Large intestine (tissue), 3 donors: Measurements from ENCODE around the gene SLC35D3. TPM values are rescaled to one million over a fixed set of nuclear protein-coding genes. Genes with fewer than 3 reads are reported as not detected.
"Not testable (repeated sequence)": the region's sequence is repeated elsewhere in the genome, so short reads cannot be mapped to it uniquely, and the experiment has no call there.

Experiments used
- DNase-seq, 2 donors: peaks; one replicate each; pipeline versions ENCODE4 v3.0.0 to v3.0.0-alpha.2; 2013
- H3K27ac ChIP-seq: one replicate; pipeline ENCODE4 v1.5.1; 2013; ENCODE audit warnings: low read length
- H3K27me3 ChIP-seq: 2 replicates; pipeline ENCODE4 v1.6.1; 2013; ENCODE audit warnings: low read length; ENCODE audit not compliant: control insufficient read depth, insufficient read depth
- H3K36me3 ChIP-seq: 2 replicates; pipeline ENCODE4 v1.6.1; 2013; ENCODE audit warnings: low read length; ENCODE audit not compliant: control insufficient read depth, insufficient read depth
- H3K4me1 ChIP-seq: one replicate; pipeline ENCODE4 v1.6.1; 2013; ENCODE audit warnings: low read length; ENCODE audit not compliant: control insufficient read depth, insufficient read depth
- H3K4me3 ChIP-seq: one replicate; pipeline ENCODE4 v1.5.1; 2013; ENCODE audit warnings: low read length
- H3K9me3 ChIP-seq: one replicate; pipeline ENCODE4 v1.6.1; 2013; ENCODE audit warnings: mild to moderate bottlenecking, low read depth, low read length, moderate library complexity; ENCODE audit not compliant: control insufficient read depth
- WGBS: methylation state at CpG from one replicate; pipeline ENCODE4 v1.1.5; 2013; ENCODE audit warnings: low lambda C conversion rate; ENCODE audit not compliant: insufficient coverage; 5-methylcytosine and 5-hydroxymethylcytosine counted together
- polyA plus RNA-seq: library from polyadenylated mRNA; unstranded; fragments of 120-200 nt; gene quantifications from one replicate; pipeline ENCODE4 v1.2.1, GENCODE V29; 2013

The SLC35D3 gene
- polyA plus RNA-seq, 1 donor, result 0.49 TPM

DNA sequence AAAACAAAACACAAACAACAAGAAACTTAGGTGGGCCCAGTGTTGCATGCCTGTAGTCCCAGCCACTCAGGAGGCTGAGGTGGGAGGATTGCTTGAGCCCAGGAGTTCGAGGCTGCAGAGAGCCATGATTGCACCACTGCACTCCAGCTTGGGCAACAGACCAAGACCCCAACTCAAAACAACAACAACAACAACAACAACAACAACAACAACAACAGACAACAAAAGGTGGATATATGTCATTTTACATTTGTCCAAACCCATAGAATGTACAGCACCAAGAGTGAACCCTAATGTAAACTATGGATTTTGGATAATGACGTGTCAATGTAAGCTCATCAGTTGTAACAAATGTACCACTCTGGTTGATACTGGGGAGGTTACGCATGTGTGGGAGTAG is 27.9 kb downstream of the SLC35D3 start:
- H3K36me3 ChIP-seq, H3K27me3 ChIP-seq, DNase-seq, H3K9me3 ChIP-seq, H3K4me3 ChIP-seq, H3K27ac ChIP-seq, H3K4me1 ChIP-seq: not testable (repeated sequence)
- WGBS, result 100% methylated on average over 1 of the region's 3 CpGs

DNA sequence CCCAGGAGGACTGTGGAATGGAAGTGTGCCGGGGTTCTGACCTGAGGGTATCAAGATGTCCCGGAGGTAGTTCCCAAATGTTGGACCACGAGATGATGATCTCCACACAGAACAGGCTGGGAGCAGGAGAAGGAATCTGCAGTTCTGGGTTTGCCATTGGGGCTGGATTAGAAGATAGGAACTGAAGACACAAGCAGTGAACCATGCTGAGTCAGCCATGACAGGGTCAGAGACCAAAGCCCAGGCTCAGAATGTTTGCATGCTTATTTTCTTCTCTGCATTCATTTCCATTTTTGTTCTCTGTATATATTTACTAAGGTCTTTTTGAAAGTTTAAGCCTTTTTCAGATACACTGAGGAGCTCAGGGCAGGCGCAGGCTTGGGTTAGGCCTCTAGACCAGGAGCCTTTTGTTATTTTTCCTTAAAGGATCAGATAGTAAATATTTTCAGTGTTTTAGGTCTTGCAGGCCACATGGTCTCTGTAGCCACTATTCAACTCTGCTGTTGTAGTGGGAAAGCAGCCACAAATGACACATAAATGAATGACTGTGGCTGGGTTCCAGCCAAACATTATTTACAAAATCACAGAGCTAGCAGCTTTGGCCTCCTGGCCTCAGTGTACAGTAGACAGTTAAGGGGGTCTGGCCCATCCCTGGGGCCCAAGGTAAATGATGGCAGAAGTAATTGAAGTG is 28.5 kb downstream of the SLC35D3 start:
- no CpG with 5 or more reads among the region's 4 CpGs for whole genome bisulfite sequencing

GRCh38 chr6:136952714-136953260 is 30.7 kb downstream of the SLC35D3 start:
- DNase-seq, result no peak

More for the DNA sequence above, 28.5 kb downstream of the SLC35D3 start:
- DNase-seq, result no peak
- Histone ChIP-seq H3K4me1 (no peaks in the 10 kb centered on the region), H3K27ac (no peak overlapping the region), H3K36me3 (no peaks in the 10 kb centered on the region), H3K27me3 (peaks cover under 1% of the 10 kb centered on the region), H3K9me3 (no peaks in the 10 kb centered on the region), H3K4me3 (no peak overlapping the region)

GRCh38 chr6:136955123-136955522 is 33.0 kb downstream of the SLC35D3 start:
- no peak overlapping the region for H3K27ac ChIP-seq
- whole genome bisulfite sequencing, result 92% methylated on average over 2 of the region's 3 CpGs

More at GRCh38 chr6:136952714-136953260, 30.7 kb downstream of the SLC35D3 start:
- Histone ChIP-seq H3K9me3 (no peaks in the 10 kb centered on the region), H3K4me3 (no peak overlapping the region), H3K36me3 (no peaks in the 10 kb centered on the region), H3K27me3 (no peaks in the 10 kb centered on the region), H3K4me1 (no peaks in the 10 kb centered on the region), H3K27ac (no peak overlapping the region)
- 80% methylated on average over 1 of the region's 7 CpGs for WGBS

DNA sequence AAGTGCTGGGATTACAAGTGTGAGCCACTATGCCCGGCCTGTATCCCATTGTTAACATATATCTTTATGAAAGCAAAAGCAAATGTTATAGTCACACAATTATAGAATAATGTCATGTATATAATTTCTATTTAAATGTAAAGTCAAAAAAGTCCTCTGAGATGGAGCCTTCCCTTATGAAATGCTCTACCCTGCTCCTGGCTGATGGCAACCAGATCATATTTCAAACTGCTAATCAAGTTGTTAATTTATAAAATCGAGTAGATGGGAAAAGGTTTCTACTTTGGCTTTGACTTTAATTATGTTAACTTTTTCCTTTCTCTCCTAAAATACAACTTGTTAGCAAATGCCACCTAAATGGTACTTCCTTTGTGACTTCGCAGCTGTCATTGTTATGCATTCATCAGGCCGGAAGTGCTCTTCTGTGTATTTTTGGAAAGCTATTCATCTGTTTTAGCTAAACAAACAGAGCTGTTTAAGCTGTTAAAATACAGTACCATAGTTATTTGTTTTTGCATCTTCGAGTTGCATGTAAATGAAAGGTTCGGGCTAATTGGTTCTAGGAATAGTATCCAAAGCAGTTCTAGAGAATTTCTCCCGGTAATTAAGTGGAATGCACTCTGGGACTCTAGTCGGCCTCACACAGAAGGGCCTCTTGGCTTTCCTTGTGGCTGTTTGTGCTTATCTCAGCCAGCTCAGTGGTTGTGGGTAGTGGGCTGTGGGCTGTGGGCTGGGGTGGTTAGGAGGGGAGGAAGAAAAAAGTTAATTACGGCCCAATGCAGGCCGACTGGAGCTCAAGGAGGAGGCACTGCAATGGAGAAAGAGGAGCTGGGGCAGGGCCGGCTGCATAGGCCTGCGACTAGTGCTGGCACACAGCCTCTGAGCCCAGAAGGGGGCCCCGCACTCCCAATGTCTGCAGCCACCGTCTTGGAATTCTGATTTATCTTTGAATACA is 34.8 kb downstream of the SLC35D3 start:
- Histone ChIP-seq H3K36me3 (no peaks in the 10 kb centered on the region), H3K4me3 (no peak overlapping the region), H3K27ac (no peak overlapping the region), H3K27me3 (no peaks in the 10 kb centered on the region), H3K9me3 (no peaks in the 10 kb centered on the region), H3K4me1 (peaks cover 14% of the 10 kb centered on the region)
- DNase-seq, result no peak
- 75% methylated on average over 6 of the region's 14 CpGs for WGBS

More at GRCh38 chr6:136955123-136955522, 33.0 kb downstream of the SLC35D3 start:
- Histone ChIP-seq H3K4me3 (no peak overlapping the region), H3K4me1 (peaks cover 12% of the 10 kb centered on the region), H3K27me3 (no peaks in the 10 kb centered on the region), H3K9me3 (no peaks in the 10 kb centered on the region), H3K36me3 (no peaks in the 10 kb centered on the region)
- DNase-seq, result no peak

DNA sequence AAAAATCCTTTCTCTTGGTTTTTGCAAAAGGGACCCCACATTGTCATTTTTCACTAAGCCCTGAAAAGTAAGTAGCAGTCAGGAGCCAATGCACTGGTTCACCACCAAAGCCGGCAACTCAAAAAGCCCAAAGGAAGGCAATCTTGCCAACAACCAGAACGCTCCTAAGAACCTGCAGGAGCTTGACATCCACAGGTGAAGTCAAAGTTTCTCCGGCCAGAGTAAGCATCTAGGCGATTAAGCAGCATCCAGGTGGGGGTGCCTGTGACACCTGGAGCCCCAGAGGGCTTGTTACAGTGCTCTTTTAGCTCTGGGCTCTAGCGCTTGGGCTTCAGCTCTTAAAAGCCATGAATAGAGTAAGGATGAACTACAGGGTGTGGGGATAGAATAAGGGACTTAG is 36.1 kb downstream of the SLC35D3 start:
- no peaks in the 10 kb centered on the region for H3K36me3 ChIP-seq
- DNase-seq, result no peak
- peaks cover 14% of the 10 kb centered on the region for H3K4me1 ChIP-seq
- H3K27me3 ChIP-seq, result no peaks in the 10 kb centered on the region
- H3K4me3 ChIP-seq, result no peak overlapping the region
- no peaks in the 10 kb centered on the region for H3K9me3 ChIP-seq
- WGBS, result no CpG with 5 or more reads among the region's 5 CpGs
- H3K27ac ChIP-seq, result no peak overlapping the region

- Histone ChIP-seq H3K4me1 (peaks cover 20% of the 10 kb centered on the region), H3K9me3 (no peaks in the 10 kb centered on the region), H3K27ac (peak overlapping the region; percentile 17), H3K36me3 (no peaks in the 10 kb centered on the region), H3K27me3 (no peaks in the 10 kb centered on the region), H3K4me3 (no peak overlapping the region)
- WGBS, result no CpG with 5 or more reads among the region's 14 CpGs
- DNase-seq, result peak; percentile 79 to 88
These were observed 37.4 kb downstream of the SLC35D3 start for GRCh38 chr6:136959471-136959891.

DNA sequence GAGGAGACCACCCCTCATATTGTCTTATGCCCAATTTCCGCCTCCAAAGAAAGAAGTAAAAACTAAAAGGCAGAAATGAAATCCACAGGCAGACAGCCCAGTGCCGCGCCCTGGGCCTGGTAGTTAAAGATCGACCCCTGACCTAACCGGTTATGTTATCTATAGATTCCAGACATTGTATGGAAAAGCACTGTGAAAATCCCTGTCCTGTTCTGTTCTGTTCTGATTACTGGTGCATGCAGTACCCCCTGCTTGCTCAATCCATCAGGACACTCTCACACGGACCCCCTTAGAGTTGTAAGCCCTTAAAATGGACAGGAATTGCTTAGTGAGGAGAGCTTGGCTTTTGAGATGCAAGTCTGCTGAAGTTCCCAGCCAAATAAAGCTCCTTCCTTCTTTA is 37.8 kb downstream of the SLC35D3 start:
- WGBS, result no CpG with 5 or more reads among the region's 6 CpGs
- H3K27ac ChIP-seq, result peak overlapping the region; percentile 42
- H3K36me3 ChIP-seq, H3K9me3 ChIP-seq, H3K4me3 ChIP-seq, H3K27me3 ChIP-seq: not testable (repeated sequence)
- peaks cover 21% of the 10 kb centered on the region for H3K4me1 ChIP-seq
- peak in 1 of 2 donors; percentile 24 for DNase-seq

GRCh38 chr6:136960781-136961180 is 38.7 kb downstream of the SLC35D3 start:
- H3K27me3 ChIP-seq, result no peaks in the 10 kb centered on the region
- H3K9me3 ChIP-seq, result no peaks in the 10 kb centered on the region
- H3K36me3 ChIP-seq, result no peaks in the 10 kb centered on the region
- no peak overlapping the region for H3K4me3 ChIP-seq
- no peak overlapping the region for H3K27ac ChIP-seq
- H3K4me1 ChIP-seq, result peaks cover 21% of the 10 kb centered on the region
- DNase-seq, result no peak
- 100% methylated on average over 1 of the region's 3 CpGs for WGBS

DNA sequence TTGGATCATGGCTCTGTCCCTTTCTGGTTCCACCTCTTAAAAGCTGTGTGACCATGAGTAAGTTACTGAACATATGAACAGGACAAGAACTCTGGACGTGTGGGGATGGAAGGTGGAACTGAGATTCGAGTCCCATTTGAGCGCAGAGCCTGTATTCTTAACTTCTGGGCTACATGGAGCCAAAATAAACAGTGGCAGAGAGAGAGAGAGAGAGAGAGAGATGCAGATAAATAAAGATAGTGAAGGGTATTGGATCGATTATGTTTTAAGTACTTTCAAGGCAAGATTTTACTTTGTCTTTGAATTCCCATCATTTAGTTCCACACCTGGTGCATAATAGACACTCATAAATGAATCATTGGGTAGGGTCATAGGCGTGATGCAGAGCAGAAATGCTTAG is 39.7 kb downstream of the SLC35D3 start:
- peaks cover 21% of the 10 kb centered on the region for H3K4me1 ChIP-seq
- 89% methylated on average over 2 of the region's 5 CpGs for WGBS
- no peak overlapping the region for H3K27ac ChIP-seq
- H3K36me3 ChIP-seq, result no peaks in the 10 kb centered on the region
- no peaks in the 10 kb centered on the region for H3K27me3 ChIP-seq
- H3K9me3 ChIP-seq, result no peaks in the 10 kb centered on the region
- H3K4me3 ChIP-seq, result no peak overlapping the region
- DNase-seq, result no peak
